ENCODE data around the gene NR3C2. TPM values are rescaled to one million over a fixed set of nuclear protein-coding genes. Genes with fewer than 3 reads are reported as not detected.

NR3C2 gene
- total and polyA plus RNA-seq, 10 of the 15 experiments (the other 5 are each of a cell fraction or from before 2014, with no cell fraction given) = 0.05 to 0.11 (median 0.08) TPM; not detected in 4

- no peak overlapping the region for H3K9ac ChIP-seq (ENCODE audit: control insufficient read depth, insufficient read depth, low read length)
- H3K27ac ChIP-seq (ENCODE audit: control insufficient read depth, insufficient read depth) = no peak overlapping the region
- no peak for ATAC-seq
- H3K4me2 ChIP-seq (ENCODE audit: control insufficient read depth, insufficient read depth) = no peak overlapping the region
- TF ChIP-seq KLF5 (IDR thresholded peaks at IDR 0.05; ENCODE audit: partially characterized antibody) = no peak
- TF ChIP-seq MTA3 (IDR thresholded peaks at IDR 0.05; ENCODE audit: borderline replicate concordance, low read length) = no peak
- no peak for TF ChIP-seq HCFC1 (IDR thresholded peaks at IDR 0.05; ENCODE audit: low read length)
- TF ChIP-seq NR2C1 (IDR thresholded peaks at IDR 0.05) = no peak
- TF ChIP-seq CBX5 (IDR thresholded peaks at IDR 0.05; ENCODE audit: low read depth) = no peak
- TF ChIP-seq FOXM1 (IDR thresholded peaks at IDR 0.05; ENCODE audit: low read depth, low read length) = no peak
- no peak for TF ChIP-seq ZNF207 (IDR thresholded peaks at IDR 0.05; ENCODE audit: borderline replicate concordance)
- no peak for TF ChIP-seq NR2F1 (conservative IDR thresholded peaks at IDR 0.05)
- in situ Hi-C loops (cut with MboI) (no loop called here), intact Hi-C loops (cut with micrococcal nuclease; ENCODE audit: unreplicated experiment) (no loop called here)
- RAD21 ChIA-PET (ENCODE audit: unreplicated experiment) = no interaction called here
- no TSS peak for BruUV-seq (replicated peaks)
- H4K20me1 ChIP-seq (ENCODE audit: control insufficient read depth, insufficient read depth) = no peaks in the 10 kb centered on the region
- DNase-seq (ENCODE audit: low read depth, low spot score) = no peak
- no peaks in the 10 kb centered on the region for H3K79me2 ChIP-seq (ENCODE audit: control insufficient read depth, insufficient read depth, low read length)
- POLR2A ChIA-PET = no interaction called here
- H3K4me1 ChIP-seq (ENCODE audit: control insufficient read depth, insufficient read depth, low read length) = no peaks in the 10 kb centered on the region
- no peak for FAIRE-seq
- WGBS (ENCODE audit: insufficient coverage, insufficient replicate concordance, low lambda C conversion rate, missing lambda C conversion rate) = 63% methylated on average over 4 of the region's 4 CpGs
- CTCF ChIA-PET = no interaction called here
- H2AFZ ChIP-seq (ENCODE audit: control insufficient read depth, low read depth, low read length) = no peak overlapping the region
- no peak overlapping the region for H3K4me3 ChIP-seq
- H3K27me3 ChIP-seq (replicated peaks in 1 of 2; ENCODE audit: control insufficient read depth in 2 of 2, insufficient read depth in 2 of 2, low read length in 1 of 2) = no peaks in the 10 kb centered on the region
- no peaks in the 10 kb centered on the region for H3K9me3 ChIP-seq (replicated peaks; ENCODE audit: control insufficient read depth, insufficient read depth, low read length)
- no peaks in the 10 kb centered on the region for H3K36me3 ChIP-seq (ENCODE audit: control insufficient read depth in 2 of 2, insufficient read depth in 2 of 2, low read length in 1 of 2)
- SMC1A ChIA-PET (ENCODE audit: uncharacterized antibody, unreplicated experiment) = no interaction called here
Measured at GRCh38 chr4:148354186-148354585, 88.0 kb downstream of the NR3C2 start.

- Histone ChIP-seq H3K27me3 (replicated peaks in 1 of 2; ENCODE audit: control insufficient read depth in 2 of 2, insufficient read depth in 2 of 2, low read length in 1 of 2) (no peaks in the 10 kb centered on the region), H3K4me3 (no peak overlapping the region), H3K27ac (ENCODE audit: control insufficient read depth, insufficient read depth) (no peak overlapping the region), H3K4me1 (ENCODE audit: control insufficient read depth, insufficient read depth, low read length) (no peaks in the 10 kb centered on the region), H3K4me2 (ENCODE audit: control insufficient read depth, insufficient read depth) (no peak overlapping the region), H3K36me3 (ENCODE audit: control insufficient read depth in 2 of 2, insufficient read depth in 2 of 2, low read length in 1 of 2) (no peaks in the 10 kb centered on the region), H4K20me1 (ENCODE audit: control insufficient read depth, insufficient read depth) (no peaks in the 10 kb centered on the region), H2AFZ (ENCODE audit: control insufficient read depth, low read depth, low read length) (no peak overlapping the region), H3K9me3 (replicated peaks; ENCODE audit: control insufficient read depth, insufficient read depth, low read length) (no peaks in the 10 kb centered on the region), H3K9ac (ENCODE audit: control insufficient read depth, insufficient read depth, low read length) (no peak overlapping the region), H3K79me2 (ENCODE audit: control insufficient read depth, insufficient read depth, low read length) (no peaks in the 10 kb centered on the region)
- ChIA-PET RAD21 (ENCODE audit: unreplicated experiment) (no interaction called here), SMC1A (ENCODE audit: uncharacterized antibody, unreplicated experiment) (no interaction called here), CTCF (no interaction called here), POLR2A (no interaction called here)
- intact Hi-C loops (cut with micrococcal nuclease; ENCODE audit: unreplicated experiment) (no loop called here), in situ Hi-C loops (cut with MboI) (no loop called here)
- ATAC-seq (no peak), DNase-seq (ENCODE audit: low read depth, low spot score) (no peak), FAIRE-seq (no peak)
- no TSS peak for BruUV-seq (replicated peaks)
- TF ChIP-seq EZH2 (IDR thresholded peaks at IDR 0.05; ENCODE audit: borderline replicate concordance, control insufficient read depth, low read depth, low read length) = no peak
- no peak for TF ChIP-seq RAD51 (IDR thresholded peaks at IDR 0.05)
Measured at GRCh38 chr4:148353571-148353970, 88.6 kb downstream of the NR3C2 start.
